Posterior cingulate gyrus (tissue), 11 donors: Measurements from ENCODE around the gene ZNF846.
"Not testable (repeated sequence)": the region's sequence is repeated elsewhere in the genome, so short reads cannot be mapped to it uniquely, and the experiment has no call there.

Experiments used
- DNase-seq, 10 donors: peaks; one replicate each; pipeline versions ENCODE4 v3.0.0 to v3.0.0-alpha.2; 2020 to 2021; ENCODE audit warnings: mixed read lengths in 3 of 10
- intact Hi-C: fragments of 100-400 bp; cut with DNase I; formaldehyde crosslinking; loops from one replicate; pipeline ENCODE4 v1.15.1; 2023

ZNF846 gene

DNA sequence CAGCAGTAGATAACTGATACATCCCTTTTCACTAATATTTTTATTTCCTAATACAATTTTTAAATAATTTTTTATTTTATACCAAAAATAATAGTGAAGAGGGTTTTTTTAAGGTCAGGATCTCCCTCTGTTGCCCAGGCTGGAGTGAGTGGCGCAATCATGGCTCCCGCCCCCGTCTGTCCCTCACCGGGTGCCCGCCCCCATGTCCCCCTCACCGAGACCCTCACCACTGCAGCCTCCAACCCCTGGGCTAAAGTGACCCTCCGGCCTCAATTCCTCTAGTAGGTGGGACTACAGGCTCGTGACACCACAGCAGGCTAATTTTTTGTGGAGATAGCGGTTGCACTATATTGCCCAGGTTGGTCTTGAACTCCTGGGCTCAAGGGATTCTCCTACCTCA lies 17.8 kb upstream of the ZNF846 start:
- no peak for DNase-seq
- intact Hi-C loops = loop anchor here (10.0 kb wide), 1 partner anchor 112 kb away; the partner anchor contains the start of gene ZNF562

DNA sequence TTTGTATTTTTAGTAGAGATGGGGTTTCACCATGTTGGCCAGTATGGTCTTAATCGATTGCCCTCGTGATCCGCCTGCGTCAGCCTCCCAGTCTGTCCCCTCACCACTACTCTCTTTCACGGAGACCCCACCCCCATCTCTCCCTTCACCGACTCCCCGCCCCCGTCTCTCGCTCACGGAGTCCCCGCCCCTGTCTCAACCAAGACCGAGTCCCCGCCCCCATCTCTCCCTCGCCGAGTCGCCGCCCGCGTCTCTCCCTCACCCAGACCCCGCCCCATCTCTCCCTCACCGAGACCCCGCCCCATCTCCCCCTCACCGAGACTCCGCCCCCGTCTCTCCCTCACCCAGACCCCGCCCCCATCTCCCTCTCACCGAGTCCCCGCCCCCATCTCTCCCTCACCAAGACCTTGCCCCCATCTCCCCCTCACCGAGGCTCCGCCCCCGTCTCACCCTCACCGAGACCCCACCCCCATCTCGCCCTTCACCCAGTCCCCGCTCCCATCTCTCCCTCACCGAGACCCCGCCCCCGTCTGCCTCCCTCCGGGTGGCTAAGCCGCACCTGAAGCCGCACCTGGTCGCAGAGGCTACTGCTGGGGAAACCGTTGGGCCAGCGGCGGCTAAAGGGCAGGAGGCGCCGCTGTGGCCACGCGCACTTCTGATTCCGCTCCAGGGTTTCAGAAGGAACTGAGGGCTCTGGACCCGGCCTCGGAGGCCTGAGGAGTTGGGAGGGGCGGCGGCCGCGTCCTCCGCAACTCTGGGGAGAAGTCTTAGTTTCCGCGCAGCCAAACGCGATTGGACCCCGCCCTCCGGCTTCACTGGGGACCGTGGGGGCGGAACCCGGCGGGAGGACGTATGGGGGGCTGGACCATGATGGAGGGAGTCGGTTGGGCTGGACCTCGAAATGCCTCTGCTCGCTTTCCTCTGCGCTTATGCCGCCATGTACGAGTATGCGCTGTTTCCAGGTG lies 17.1 kb upstream of the ZNF846 start:
- intact Hi-C loops = loop anchor here (10.0 kb wide), 1 partner anchor 111 kb away; the partner anchor contains the start of gene ZNF562
- peak; percentile 83 to 99 (median 91) for DNase-seq

DNA sequence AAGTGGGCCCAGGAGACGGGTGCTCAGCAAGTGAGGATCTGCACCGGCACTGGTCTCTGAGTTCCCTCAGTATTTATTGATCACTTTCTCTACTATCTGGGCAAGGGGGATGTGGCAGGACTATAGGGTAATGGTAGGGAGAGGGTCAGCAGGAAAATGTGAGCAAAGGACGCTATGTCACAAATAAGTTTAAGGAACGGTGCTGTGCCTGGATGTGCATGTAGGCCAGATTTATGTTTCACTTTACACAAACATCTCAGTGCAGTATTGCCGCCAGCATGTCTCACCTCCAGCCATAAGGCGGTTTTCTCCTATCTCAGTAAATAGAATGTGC lies 15.6 kb upstream of the ZNF846 start:
- DNase-seq = peak in 1 of 10 donors; percentile 3

DNA sequence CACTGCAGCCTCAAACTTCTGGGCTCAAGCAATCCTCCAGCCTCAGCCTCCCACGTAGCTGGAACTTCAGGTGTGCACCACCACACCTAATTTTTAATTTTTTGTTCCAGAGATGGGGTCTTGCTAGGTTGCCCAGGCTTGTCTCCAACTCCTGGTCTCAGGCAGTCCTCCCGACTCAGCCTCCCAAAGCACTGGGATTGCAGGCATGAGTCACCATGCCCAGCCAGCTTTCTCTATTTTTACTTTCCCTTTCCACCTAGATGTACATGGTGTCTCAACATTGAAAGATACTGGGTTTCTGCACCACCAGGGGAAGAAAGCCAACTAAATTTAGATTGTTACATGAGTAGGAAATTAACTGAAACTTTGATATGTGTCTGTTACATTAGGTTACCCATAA lies 13.8 kb upstream of the ZNF846 start:
- peak in 1 of 10 donors; percentile 28 for DNase-seq
- intact Hi-C loops = loop anchor here (10.0 kb wide), 1 partner anchor 108 kb away; the partner anchor contains the start of gene ZNF562

More for the DNA sequence above, 15.6 kb upstream of the ZNF846 start:
- intact Hi-C loops = loop anchor here (10.0 kb wide), 1 partner anchor 109 kb away; the partner anchor contains the start of gene ZNF562

DNA sequence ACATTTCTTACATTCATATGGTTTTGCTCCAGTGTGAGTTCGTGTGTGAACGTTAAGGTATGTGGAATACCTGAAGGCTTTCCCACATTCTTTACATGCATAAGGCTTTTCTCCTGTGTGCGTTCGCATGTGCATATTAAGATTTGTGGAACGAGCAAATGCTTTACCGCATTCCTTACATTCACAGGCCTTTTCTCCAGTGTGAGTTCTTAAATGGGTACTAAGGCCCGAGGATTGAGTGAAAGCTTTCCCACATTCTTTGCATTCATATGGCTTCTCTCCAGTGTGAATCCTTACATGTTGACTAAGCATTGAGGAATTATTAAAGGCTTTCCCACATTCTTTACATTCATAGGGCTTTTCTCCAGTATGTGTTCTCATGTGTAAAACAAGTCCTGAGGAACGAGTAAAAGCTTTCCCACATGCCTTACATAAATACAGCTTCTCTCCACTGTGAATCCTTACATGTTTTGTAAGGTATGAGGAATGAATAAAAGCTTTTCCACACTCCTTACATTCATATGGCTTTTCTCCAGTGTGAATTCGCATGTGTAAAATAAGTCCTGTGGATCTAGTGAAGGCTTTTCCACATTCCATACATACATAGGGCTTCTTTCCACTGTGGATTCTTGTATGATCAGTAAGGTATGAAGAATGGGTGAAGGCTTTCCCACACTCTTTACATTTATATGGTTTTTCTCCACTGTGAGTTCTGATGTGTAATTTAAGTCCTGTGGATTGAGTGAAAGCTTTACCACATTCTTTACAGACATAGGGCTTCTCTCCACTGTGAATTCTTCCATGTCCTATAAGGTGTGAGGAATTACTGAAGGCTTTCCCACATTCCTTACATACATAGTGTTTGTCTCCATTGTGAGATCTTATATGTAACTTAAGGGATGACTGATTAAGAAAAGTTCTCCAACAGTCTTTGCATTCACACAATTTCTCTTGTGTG lies 10.7 kb downstream of the ZNF846 start:
- DNase-seq = no peak
- intact Hi-C loops = no loop called here

DNA sequence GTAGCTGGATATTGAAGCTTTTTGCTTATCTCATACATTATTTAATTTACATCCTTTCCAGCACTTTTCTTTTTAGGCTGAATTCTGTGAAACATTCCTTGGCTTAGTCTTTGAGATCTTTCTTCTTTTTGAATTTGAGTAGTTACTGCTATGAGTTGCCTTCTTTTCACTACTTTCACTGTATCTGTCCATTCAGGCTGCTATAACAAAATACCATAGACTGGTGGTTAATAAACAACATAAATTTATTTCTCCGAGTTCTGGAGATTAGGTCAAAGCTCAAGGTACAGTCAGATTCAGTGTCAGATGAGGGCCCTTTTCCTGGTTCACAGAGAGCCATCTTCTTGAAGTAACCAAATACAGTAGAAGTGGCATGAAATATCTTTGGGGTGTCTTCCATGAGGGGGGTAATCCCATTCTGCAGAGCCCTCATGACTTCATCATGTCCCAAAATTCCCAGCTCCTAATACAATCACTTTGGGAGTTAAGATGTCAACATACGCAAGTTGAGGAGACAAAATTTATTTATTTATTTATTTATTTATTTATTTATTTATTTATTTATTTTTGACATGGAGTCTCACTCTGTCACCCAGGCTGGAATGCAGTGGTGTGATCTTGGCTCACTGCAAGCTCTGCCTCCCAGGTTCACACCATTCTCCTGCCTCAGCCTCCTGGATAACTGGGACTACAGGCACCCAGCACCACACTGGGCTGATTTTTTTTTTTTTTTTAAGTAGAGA lies 15.7 kb downstream of the ZNF846 start:
- no peak for DNase-seq
- intact Hi-C loops = no loop called here

DNA sequence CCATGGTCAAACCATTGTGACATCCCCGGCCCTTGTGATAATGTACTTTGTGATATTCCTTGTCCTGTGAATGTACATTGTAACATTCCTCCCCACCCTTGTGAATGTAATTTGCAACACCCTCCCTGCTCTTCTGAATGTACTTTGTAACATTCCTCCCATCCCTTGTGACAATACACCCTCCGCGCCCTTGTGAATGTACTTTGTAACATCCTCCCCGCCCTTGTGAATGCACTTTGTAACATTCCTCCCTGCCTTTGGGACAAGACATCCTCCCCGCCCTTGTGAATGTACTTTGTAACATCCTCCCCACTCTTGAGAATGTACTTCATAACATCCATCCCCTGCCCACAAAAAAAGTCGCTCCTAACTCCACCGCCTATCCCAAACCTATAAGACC lies 17.1 kb downstream of the ZNF846 start:
- no peak for DNase-seq
- intact Hi-C loops = no loop called here

DNA sequence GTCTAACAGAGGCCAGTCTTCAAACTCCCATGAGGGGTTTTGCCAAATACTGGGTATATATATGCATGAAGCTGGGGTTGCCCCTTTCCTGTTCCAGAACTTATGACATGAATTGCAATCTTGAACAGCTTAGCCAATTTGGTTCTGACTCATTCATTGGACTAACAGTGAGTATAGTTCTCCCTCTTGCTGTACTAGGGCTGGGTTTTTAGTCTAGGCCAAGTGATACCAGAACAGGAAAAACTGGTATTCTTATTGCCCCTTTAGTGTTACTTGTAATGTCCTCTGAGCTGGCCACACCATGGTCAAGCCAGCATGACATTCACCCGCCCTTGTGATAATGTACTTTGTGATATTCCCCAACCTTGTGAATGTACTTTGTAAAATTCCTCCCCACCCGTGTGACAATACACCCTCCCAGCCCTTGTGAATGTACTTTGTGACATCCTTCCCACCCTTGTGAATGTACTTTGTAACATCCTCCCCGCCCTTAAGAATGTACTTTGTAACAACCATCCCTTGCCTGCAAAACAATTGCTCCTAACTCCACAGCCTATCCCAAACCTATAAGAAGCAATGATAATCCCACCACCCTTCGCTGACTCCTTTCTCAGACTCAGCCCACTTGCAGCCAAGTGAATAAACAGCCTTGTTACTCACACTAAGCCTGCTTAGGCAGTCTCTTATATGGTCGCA lies 26.9 kb downstream of the ZNF846 start:
- DNase-seq = no peak
- intact Hi-C loops = no loop called here

DNA sequence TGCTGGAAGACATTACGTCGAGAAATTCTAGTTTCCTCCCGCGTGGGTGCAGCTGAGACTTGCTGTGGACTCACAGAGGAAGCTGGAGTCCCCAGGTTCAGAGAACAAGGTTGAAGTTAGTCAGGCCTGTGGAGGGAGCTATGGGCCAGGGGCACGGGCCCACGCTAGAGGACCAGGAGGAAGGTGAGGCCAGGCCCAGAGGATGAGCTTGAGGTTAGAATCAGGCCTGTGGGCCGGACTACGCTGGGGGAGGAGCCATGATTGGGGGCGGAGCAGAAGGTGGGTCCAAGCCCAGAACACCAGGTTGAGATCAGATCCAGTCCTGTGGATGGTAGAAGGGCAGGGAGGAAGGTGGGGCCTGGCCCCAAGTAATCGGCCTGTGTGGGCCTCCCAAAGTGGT lies 32.6 kb downstream of the ZNF846 start:
- intact Hi-C loops = no loop called here
- no peak for DNase-seq

DNA sequence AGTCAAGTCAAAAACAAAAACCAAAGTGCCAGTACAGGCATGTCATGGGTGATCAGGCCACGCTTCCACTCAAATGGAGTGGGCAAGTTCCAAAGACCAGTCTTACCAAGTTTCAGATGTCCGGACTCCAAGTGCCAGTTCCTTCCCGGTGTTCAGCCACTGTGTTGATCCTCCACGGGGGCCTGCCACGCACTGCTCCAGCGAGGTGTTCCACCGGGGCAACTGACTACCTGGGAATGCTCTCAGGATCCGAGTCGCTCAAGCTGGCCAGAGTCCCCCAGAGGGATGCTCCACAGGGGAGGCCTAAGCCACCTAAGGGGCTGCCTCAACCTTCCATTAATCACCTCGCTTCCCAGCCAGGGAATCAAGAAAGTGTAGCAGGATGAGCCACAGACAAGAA lies 38.5 kb downstream of the ZNF846 start:
- DNase-seq = peak in 2 of 10 donors; percentile 43 to 50
- intact Hi-C loops = not testable (repeated sequence)

DNA sequence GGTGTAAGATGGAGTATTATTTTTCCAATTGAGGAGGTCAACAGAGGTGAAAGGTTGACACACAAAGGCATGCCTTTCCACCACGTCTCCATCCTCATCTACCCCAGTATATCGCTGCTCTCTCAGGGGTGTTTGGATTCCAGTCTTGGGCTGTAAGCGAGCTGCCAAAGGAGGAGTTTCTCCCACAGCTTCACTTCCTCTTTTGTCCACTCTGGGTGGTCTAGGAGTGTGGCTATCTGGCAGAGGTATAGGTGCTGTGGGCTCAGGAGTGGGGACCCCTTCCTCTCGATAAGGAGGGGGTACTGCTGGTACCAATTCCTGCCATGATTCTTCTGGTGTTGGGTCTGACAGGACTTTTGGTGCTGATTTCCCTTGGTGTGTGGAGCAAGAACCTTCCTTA lies 39.4 kb downstream of the ZNF846 start:
- DNase-seq = no peak
- intact Hi-C loops = no loop called here

DNA sequence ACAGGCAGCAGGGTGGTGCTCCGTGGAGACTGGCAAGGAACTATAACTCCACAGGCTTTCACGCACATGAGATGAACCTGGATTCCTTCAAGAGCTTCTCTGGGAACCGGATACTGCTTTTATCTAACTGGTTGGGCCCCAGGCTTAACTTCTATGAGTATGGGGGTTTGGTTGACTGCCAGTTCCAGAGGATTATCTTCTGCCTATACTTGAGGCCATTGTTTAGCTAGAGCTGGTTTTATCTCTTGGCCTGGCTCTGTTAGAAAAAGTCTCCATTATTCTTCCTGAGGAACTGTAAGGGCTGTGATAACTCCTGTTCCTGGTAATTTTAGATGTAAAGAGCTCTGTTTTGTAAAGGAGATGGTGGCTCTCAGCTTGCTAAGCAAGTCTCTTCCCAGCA lies 40.9 kb downstream of the ZNF846 start:
- DNase-seq = no peak
- intact Hi-C loops = no loop called here

DNA sequence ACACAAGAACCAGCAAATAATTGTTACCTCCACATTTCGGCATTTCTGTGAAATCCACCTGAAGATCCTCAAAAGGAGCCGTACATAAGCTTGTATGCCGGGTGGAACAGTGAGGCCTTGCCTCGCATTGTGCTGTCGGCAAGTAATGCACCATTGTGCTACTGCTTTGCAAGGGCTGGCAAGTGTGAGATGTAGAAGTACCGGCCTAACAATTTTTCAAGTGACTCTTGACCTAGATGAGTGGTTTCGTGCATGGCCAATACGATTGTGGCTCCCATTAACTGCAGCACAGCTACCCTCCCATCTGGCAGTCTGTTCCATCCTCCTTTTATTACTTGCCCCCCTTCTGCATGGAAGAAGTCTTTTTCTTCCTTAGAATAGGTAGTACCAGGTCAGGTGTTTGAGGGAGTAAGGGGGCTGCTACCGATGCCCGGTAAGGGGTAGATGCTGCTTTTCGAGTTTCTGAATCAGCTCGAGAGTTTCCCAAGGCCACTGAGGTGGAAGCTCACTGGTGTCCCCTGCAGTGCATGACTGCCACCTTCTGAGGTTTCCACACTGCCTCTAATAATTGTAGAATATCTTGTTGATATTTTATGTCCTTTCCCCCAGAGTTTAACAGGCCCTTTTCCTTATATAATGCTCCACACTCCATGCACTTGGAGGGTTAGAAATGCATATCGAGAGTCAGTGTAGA lies 42.9 kb downstream of the ZNF846 start:
- intact Hi-C loops, DNase-seq: not testable (repeated sequence)

DNA sequence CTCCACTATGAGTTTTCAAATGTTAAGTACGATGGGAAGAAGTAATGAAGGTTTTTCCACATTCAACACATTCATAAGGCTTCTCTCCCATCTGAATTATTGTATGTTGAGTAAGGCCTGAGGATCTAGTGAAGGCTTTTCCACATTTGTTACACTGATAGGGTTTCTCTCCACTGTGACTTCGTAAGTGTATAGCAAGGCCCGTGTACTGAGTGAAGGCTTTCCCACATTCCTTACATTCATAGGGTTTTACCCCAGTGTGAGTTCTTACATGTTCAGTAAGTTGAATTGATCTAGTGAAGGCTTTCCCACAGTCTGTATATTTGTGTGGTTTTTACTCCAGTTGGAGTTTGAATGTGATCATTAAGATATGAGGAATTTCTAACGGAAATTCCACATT lies 44.4 kb downstream of the ZNF846 start:
- DNase-seq = no peak
- intact Hi-C loops = no loop called here

DNA sequence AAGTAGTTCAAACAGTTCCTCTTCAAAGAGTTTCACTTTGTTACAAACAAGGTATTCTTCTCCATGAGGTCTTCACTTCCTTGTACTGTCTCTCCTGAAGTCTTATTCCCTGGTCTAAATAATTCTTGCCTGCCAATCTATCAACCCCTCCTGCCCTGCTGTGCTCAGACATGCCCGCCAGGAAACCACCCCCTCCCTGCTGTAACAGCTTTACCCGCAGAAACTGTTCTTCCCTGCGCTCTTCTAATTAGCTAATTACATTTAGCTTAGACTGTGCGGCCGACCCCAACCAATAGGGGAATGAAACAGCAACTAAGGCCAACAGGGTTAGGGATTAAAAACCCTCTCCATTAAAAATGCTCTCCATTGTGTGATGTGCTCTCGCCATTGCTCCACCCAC lies 46.7 kb downstream of the ZNF846 start:
- intact Hi-C loops = no loop called here

DNA sequence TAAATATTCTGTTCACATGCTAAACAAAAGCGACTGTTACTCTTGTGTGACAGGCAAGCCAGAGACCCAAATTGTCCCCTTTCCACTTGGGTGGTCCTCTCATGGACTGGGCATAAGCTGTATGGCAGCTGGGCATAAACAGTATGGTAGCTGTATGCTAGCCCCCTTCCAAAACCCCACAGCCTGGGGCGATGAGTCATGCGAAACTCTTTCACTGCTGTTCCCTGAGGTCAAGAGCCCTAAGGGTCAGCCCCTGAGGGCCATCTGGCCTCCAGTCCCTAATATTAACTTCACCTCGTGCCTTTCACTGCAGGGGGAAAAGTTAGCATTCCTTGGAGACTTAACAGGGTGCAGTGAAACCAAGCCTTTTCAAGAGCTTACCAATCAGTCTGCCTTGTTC lies 48.0 kb downstream of the ZNF846 start:
- DNase-seq = no peak
- intact Hi-C loops = no loop called here

More for the DNA sequence above, 46.7 kb downstream of the ZNF846 start:
- DNase-seq = no peak

DNA sequence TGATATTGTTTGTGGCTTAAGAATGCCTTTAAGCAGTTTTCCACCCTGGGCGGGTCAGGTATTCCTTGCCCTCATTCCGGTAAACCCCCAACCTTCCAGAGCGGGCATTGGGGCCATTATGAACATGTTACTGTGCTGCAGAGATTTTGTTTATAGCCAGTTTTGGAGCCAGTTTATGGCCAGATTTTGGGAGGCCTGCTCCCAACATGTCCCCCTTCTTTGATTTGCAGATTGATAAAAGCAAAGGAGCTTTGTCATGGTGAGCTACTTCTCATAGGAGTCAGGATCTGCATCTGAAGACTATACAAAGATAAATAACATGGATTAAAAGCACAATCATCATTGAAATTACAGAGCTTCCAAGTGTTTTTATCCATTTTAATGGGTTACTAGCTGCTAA lies 56.7 kb downstream of the ZNF846 start:
- intact Hi-C loops = no loop called here
- DNase-seq = no peak

DNA sequence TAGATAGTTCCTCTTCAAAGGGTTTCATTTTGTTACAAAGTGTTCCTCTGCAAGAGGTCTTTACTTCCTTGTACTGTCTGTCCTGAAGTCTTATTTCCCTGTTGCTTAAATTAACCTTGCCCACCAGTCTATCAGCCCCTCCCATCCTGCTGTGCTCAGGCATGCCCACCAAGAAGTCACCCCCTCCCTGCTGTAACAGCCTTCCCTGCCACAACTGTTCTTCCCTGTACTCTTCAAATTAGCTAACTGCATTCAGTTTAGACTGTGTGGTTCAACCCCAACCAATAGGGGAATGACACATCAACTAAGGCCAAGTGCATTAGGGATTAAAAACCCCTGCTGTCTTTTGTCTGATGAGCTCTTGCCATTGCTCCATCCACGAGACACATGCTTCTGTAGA lies 59.2 kb downstream of the ZNF846 start:
- intact Hi-C loops = no loop called here
- no peak for DNase-seq

DNA sequence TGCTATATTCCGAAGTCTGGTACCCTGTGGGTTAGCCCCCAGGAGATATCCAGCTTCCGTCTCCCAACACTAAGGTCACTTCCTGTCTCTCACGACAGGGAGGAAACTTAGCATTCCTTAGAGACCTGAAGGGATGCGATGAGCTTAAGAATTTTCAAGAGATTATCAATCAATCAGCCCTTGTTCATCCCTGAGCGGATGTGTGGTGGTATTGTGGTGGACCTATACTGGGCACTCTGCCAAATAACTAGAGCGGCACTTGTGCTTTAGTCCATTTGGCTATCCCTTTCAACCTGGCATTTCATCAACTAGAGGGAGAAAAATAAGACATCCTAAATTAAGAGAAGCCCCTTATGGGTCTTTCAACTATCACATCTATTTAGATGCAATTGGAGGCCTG lies 62.7 kb downstream of the ZNF846 start:
- no peak for DNase-seq
- intact Hi-C loops = no loop called here
